Suprapubic skin (tissue), 3 donors: ENCODE measurements around the gene TNFRSF9.

Experiments used
- CTCF ChIP-seq, 2 donors: fragments of 200-600 bp in 1 of 2; fragments of 450-650 bp in 1 of 2; sonication (generic) in 1 of 2; IDR thresholded peaks; one replicate each; pipeline ENCODE4 v1.5.1; 2016 to 2019; ENCODE audit warnings: antibody characterized with exemption in 2 of 2, mild to moderate bottlenecking in 1 of 2, moderate library complexity in 1 of 2
- EP300 ChIP-seq: sonication (generic); formaldehyde crosslinking; IDR thresholded peaks from one replicate; pipeline ENCODE4 v1.6.1; 2017; ENCODE audit warnings: antibody characterized with exemption
- POLR2A ChIP-seq, 2 donors: fragments of 450-650 bp; IDR thresholded peaks; one replicate each; pipeline ENCODE4 v1.6.1; 2017; ENCODE audit warnings: antibody characterized with exemption in 2 of 2, mild to moderate bottlenecking in 2 of 2, moderate library complexity in 2 of 2

GRCh38 chr1:7893529-7894180 is 47.0 kb downstream of the TNFRSF9 start:
- TF ChIP-seq POLR2A (IDR thresholded peaks at IDR 0.05), result no peak
- TF ChIP-seq CTCF (IDR thresholded peaks at IDR 0.05), result no peak
- no peak for TF ChIP-seq EP300
